ENCODE data around the gene COL28A1.

DNA sequence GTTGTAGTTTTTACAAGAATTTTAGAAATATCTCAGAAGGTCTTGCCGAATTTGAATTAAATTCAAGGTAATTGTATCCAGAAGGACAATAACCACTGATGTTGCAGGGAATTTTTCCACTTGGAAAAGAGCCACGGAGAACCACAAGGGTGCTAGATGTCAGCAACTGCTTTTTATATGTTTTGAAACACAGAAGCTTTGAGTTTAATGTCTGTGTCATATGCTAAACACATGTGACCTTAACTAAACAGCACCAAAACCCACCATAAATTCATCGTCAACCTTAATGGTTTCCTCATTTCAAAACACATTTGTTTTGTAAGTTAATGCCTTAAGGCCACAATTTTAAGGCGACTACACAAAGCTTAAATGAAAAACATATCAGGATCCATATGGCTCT lies 106.9 kb downstream of the COL28A1 start:
- TF ChIP-seq, protein P1, sequence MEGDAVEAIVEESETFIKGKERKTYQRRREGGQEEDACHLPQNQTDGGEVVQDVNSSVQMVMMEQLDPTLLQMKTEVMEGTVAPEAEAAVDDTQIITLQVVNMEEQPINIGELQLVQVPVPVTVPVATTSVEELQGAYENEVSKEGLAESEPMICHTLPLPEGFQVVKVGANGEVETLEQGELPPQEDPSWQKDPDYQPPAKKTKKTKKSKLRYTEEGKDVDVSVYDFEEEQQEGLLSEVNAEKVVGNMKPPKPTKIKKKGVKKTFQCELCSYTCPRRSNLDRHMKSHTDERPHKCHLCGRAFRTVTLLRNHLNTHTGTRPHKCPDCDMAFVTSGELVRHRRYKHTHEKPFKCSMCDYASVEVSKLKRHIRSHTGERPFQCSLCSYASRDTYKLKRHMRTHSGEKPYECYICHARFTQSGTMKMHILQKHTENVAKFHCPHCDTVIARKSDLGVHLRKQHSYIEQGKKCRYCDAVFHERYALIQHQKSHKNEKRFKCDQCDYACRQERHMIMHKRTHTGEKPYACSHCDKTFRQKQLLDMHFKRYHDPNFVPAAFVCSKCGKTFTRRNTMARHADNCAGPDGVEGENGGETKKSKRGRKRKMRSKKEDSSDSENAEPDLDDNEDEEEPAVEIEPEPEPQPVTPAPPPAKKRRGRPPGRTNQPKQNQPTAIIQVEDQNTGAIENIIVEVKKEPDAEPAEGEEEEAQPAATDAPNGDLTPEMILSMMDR (IDR thresholded peaks at IDR 0.05), result no peak
- TF ChIP-seq POLR2AphosphoS5 (IDR thresholded peaks at IDR 0.05) (no peak), POLR2A (IDR thresholded peaks at IDR 0.05) (no peak)
